Endothelial cell of umbilical vein (primary cell): Measurements from ENCODE around the gene ADAM22. TPM values are rescaled to one million over a fixed set of nuclear protein-coding genes. Genes with fewer than 3 reads are reported as not detected.

Experiments used
- BruUV-seq: library from RNA; stranded (reverse); fragments of 400-500 nt; replicated peaks from 2 replicates; lab custom pipeline; 2021; lab: Mats Ljungman, UMichigan
- CTCF ChIA-PET: fragments of 300-600, 350-600 bp; sonication (Branson Sonifier 250); formaldehyde crosslinking; loops from one replicate; lab custom pipeline; 2021; ENCODE audit warnings: antibody characterized with exemption, inconsistent platforms; lab: Charles Lee
- POLR2A ChIA-PET: fragments of 300-600, 350-600 bp; sonication (Branson Sonifier 250); formaldehyde crosslinking; loops from one replicate; lab custom pipeline; 2021; ENCODE audit warnings: antibody characterized with exemption, inconsistent platforms; lab: Charles Lee
- DNase-seq: peaks from one replicate; pipeline ENCODE4 v3.0.0-alpha.2; 2011; ENCODE audit warnings: low read depth, low spot score
- FAIRE-seq: peaks from 2 replicates; lab custom pipeline; 2011; peaks lifted over from hg19 to GRCh38; lab: Jason Lieb, UNC
- H2AFZ ChIP-seq: 2 replicates; pipeline ENCODE4 v1.6.0; 2012; ENCODE audit warnings: low read depth, low read length, control low read depth, inconsistent platforms
- H3K27ac ChIP-seq: 2 replicates; pipeline ENCODE4 v1.5.1; 2011; ENCODE audit warnings: low read depth, mild to moderate bottlenecking, control low read depth, low read length, moderate library complexity; ENCODE audit not compliant: insufficient read depth
- H3K27me3 ChIP-seq, 2 experiments: 2 replicates each; pipeline versions ENCODE4 v1.6.0 to v1.6.1; 2011; ENCODE audit warnings: low read length in 2 of 2, mixed read lengths in 1 of 2; ENCODE audit not compliant: control insufficient read depth in 2 of 2, insufficient read depth in 2 of 2
- H3K36me3 ChIP-seq, 2 experiments: 2 replicates in 1 of 2; 3 replicates in 1 of 2; pipeline ENCODE4 v1.5.1; 2011; ENCODE audit warnings: low read length in 2 of 2, mild to moderate bottlenecking in 1 of 2, moderate library complexity in 1 of 2; ENCODE audit not compliant: control insufficient read depth in 2 of 2, insufficient read depth in 2 of 2; ENCODE audit errors: extremely low read depth in 1 of 2
- H3K4me1 ChIP-seq: 3 replicates; pipeline ENCODE4 v1.5.1; 2011; ENCODE audit warnings: mild to moderate bottlenecking, low read length; ENCODE audit not compliant: control insufficient read depth, insufficient read depth; ENCODE audit errors: extremely low read depth
- H3K4me2 ChIP-seq: 2 replicates; pipeline ENCODE4 v1.6.1; 2011; ENCODE audit warnings: low read length, control low read depth, mixed read lengths; ENCODE audit not compliant: insufficient read depth
- H3K4me3 ChIP-seq, 3 experiments: fragments of 200-600 bp in 1 of 3; sonication (generic), shearing (Covaris generic) in 1 of 3; replicated peaks in 1 of 3; 2 replicates each; pipeline ENCODE4 v1.5.1; 2011 to 2016; ENCODE audit warnings: control low read depth in 3 of 3, low read length in 3 of 3, mild to moderate bottlenecking in 2 of 3, inconsistent platforms in 1 of 3, low read depth in 1 of 3, moderate library complexity in 1 of 3; ENCODE audit not compliant: insufficient read depth in 1 of 3
- H3K79me2 ChIP-seq: 2 replicates; pipeline ENCODE4 v1.6.0; 2012; ENCODE audit warnings: low read length, inconsistent platforms; ENCODE audit not compliant: control insufficient read depth, insufficient read depth
- H3K9ac ChIP-seq: replicated peaks from 2 replicates; pipeline ENCODE3; 2011; ENCODE audit warnings: low read length, control low read depth; ENCODE audit not compliant: insufficient read depth; ENCODE audit errors: extremely low read depth
- H3K9me1 ChIP-seq: replicated peaks from 3 replicates; pipeline ENCODE4 v1.6.0; 2011; ENCODE audit warnings: mild to moderate bottlenecking, low read length; ENCODE audit not compliant: control insufficient read depth, insufficient read depth; ENCODE audit errors: extremely low read depth
- H3K9me3 ChIP-seq: replicated peaks from 2 replicates; pipeline ENCODE4 v1.5.1; 2012; ENCODE audit warnings: low read length, inconsistent platforms; ENCODE audit not compliant: control insufficient read depth, insufficient read depth
- H4K20me1 ChIP-seq: replicated peaks from 2 replicates; pipeline ENCODE3; 2011; ENCODE audit warnings: mild to moderate bottlenecking, low read length; ENCODE audit not compliant: control insufficient read depth, insufficient read depth; ENCODE audit errors: extremely low read depth
- CTCF ChIP-seq, 2 donors: IDR thresholded peaks; 1 replicate in 1 of 2; 2 replicates in 1 of 2; pipeline ENCODE4 v1.5.1; 2011; ENCODE audit warnings: low read length in 2 of 2, mild to moderate bottlenecking in 2 of 2, moderate library complexity in 2 of 2, control low read depth in 1 of 2, inconsistent platforms in 1 of 2, low read depth in 1 of 2; ENCODE audit not compliant: insufficient read depth in 1 of 2; ENCODE audit errors: extremely low read depth in 1 of 2
- EZH2 ChIP-seq: IDR thresholded peaks from 2 replicates; pipeline ENCODE4 v1.6.1; 2012; ENCODE audit warnings: borderline replicate concordance, low read depth, mild to moderate bottlenecking, moderate library complexity, low read length, inconsistent platforms; ENCODE audit not compliant: severe bottlenecking
- FOS ChIP-seq: IDR thresholded peaks from 2 replicates; pipeline ENCODE4 v1.6.1; 2011; ENCODE audit warnings: mild to moderate bottlenecking, low read length, moderate library complexity, borderline replicate concordance; ENCODE audit not compliant: insufficient read depth
- GATA2 ChIP-seq: IDR thresholded peaks from 2 replicates; pipeline ENCODE4 v1.7.0; 2011; ENCODE audit warnings: low read depth, mild to moderate bottlenecking, moderate library complexity, mixed read lengths, low read length; ENCODE audit not compliant: insufficient read length, insufficient read depth
- JUN ChIP-seq: IDR thresholded peaks from 2 replicates; pipeline ENCODE4 v1.6.1; 2011; ENCODE audit warnings: borderline replicate concordance, low read depth; ENCODE audit not compliant: insufficient read length, insufficient read depth
- MAX ChIP-seq: IDR thresholded peaks from 2 replicates; pipeline ENCODE4 v1.6.1; 2011; ENCODE audit not compliant: insufficient read depth, insufficient read length
- MYC ChIP-seq: IDR thresholded peaks from one replicate; pipeline ENCODE4 v1.6.1; 2011; ENCODE audit warnings: mild to moderate bottlenecking, low read depth, low read length
- POLR2A ChIP-seq: IDR thresholded peaks from 2 replicates; pipeline ENCODE4 v1.6.1; 2012; ENCODE audit warnings: low read depth, mild to moderate bottlenecking, control low read depth, low read length
- POLR2AphosphoS5 ChIP-seq: IDR thresholded peaks from 2 replicates; pipeline ENCODE4 v1.6.1; 2012; ENCODE audit warnings: low read depth, mild to moderate bottlenecking, control low read depth, low read length, moderate library complexity; ENCODE audit not compliant: insufficient read depth
- dilution Hi-C: fragments of 300-500 bp; cut with MboI; formaldehyde crosslinking; loops from one replicate; pipeline ENCODE4 v1.15.0; 2019; ENCODE audit warnings: low sequenced_read_pairs; ENCODE audit not compliant: extremely low pct_ligation_motif_present
- intact Hi-C: fragments of 100-400 bp; cut with micrococcal nuclease; formaldehyde crosslinking; loops from one replicate; pipeline ENCODE4 v1.10.0; 2022
- polyA plus RNA-seq, 4 experiments: library from polyadenylated mRNA; depleted of rRNA in 3 of 4; stranded (reverse) in 3 of 4; unstranded in 1 of 4; fragments of >200 nt; gene quantifications; 2 replicates each; pipeline versions ENCODE4 v1.2.1 to v1.2.3, GENCODE V29; 2011 to 2012; ENCODE audit warnings: missing spikeins in 1 of 4
- total RNA-seq: library from RNA; stranded (reverse); gene quantifications from 2 replicates; pipeline ENCODE4 v1.2.3, GENCODE V29; 2021

ADAM22 gene
- total and polyA plus RNA-seq, 2 donors (not counting 3 experiments of a cell fraction or from before 2014, with no cell fraction given): 0.33 to 0.53 TPM

GRCh38 chr7:87999261-87999660 lies 65.2 kb downstream of the ADAM22 start:
- H3K4me1 ChIP-seq: no peaks in the 10 kb centered on the region
- no peaks in the 10 kb centered on the region for H3K36me3 ChIP-seq
- DNase-seq (no peak), FAIRE-seq (no peak)
- POLR2A ChIA-PET: no interaction called here
- H3K9me3 ChIP-seq: no peaks in the 10 kb centered on the region
- CTCF ChIA-PET: no interaction called here
- H3K4me2 ChIP-seq: no peak overlapping the region
- no peaks in the 10 kb centered on the region for H3K9me1 ChIP-seq
- intact Hi-C loops: no loop called here
- H3K27ac ChIP-seq: no peak overlapping the region
- no peak for TF ChIP-seq EZH2
- H3K27me3 ChIP-seq: no peaks in the 10 kb centered on the region
- H3K4me3 ChIP-seq: no peak overlapping the region
- dilution Hi-C loops: no loop called here
- no peak overlapping the region for H2AFZ ChIP-seq
- H4K20me1 ChIP-seq: no peaks in the 10 kb centered on the region
- no peak overlapping the region for H3K9ac ChIP-seq
- BruUV-seq: no TSS peak
- no peaks in the 10 kb centered on the region for H3K79me2 ChIP-seq

- Histone ChIP-seq H3K9me3 (no peaks in the 10 kb centered on the region), H3K79me2 (no peaks in the 10 kb centered on the region), H3K9ac (no peak overlapping the region), H2AFZ (no peak overlapping the region), H3K4me3 (no peak overlapping the region), H3K9me1 (no peaks in the 10 kb centered on the region), H3K4me2 (no peak overlapping the region), H4K20me1 (no peaks in the 10 kb centered on the region), H3K36me3 (no peaks in the 10 kb centered on the region), H3K4me1 (no peaks in the 10 kb centered on the region), H3K27ac (no peak overlapping the region), H3K27me3 (no peaks in the 10 kb centered on the region)
- DNase-seq (no peak), FAIRE-seq (no peak)
- CTCF ChIA-PET: no interaction called here
- dilution Hi-C loops: no loop called here
- BruUV-seq: no TSS peak
- POLR2A ChIA-PET: no interaction called here
- TF ChIP-seq JUN: no peak
- no peak for TF ChIP-seq FOS
- no peak for TF ChIP-seq MAX
- no peak for TF ChIP-seq CTCF (IDR thresholded peaks at IDR 0.05; ENCODE audit: extremely low read depth in 1 of 2, insufficient read depth in 1 of 2, low read depth in 1 of 2, low read length in 2 of 2)
- TF ChIP-seq MYC: no peak
- TF ChIP-seq POLR2A: no peak
- no peak for TF ChIP-seq GATA2
- no peak for TF ChIP-seq EZH2
- TF ChIP-seq POLR2AphosphoS5: no peak
- intact Hi-C loops: no loop called here
Measured at GRCh38 chr7:88001744-88002530, 67.9 kb downstream of the ADAM22 start.
